ENCODE results near the gene PGF. TPM values are rescaled to one million over a fixed set of nuclear protein-coding genes. Genes with fewer than 3 reads are reported as not detected.
A peak's percentile ranks its signal among the peaks of the same experiment; 100 is the strongest.

Gene PGF
- total and polyA plus RNA-seq, 2 experiments from 2014 or later = 25.0 to 31.0 TPM

DNA sequence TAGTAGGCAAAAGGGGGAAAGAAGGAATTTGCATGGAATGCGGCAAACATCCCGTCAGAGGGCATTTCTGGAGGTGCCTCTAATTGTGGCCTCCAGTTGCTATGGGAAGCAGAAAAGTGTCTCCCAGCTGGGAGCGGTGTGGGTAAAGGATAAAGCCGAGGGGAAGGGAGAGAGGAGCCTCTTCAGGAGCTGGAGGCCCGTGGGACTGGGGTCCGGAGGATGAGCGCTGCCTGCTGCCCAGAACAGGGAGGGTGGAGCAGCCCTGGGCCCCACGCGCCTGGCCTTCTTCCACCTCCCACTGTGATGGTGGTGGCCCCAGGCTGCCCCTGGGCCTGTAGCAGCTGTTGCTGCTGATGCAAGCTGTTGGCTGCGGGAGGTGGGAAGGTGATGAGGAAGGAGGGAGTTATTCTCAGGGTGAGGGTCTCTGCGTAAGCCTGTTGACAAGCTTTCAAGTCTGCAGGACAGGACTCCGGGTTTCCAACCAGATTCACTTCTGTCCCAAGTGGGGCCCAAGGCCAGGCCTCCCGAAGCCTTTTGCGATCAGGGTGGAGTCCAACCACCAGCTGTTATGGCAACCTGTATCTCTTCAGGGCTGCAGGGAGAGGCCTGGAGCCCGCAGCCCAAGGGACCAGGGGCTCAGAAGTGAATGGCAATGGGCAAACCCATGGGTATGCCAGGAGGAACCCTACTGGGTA lies 19.1 kb upstream of the PGF start:
- Histone ChIP-seq H3K4me1 (ENCODE audit: insufficient read depth) (peaks cover 36% of the 10 kb centered on the region), H3K4me2 (no peak overlapping the region), H4K20me1 (ENCODE audit: insufficient read depth, poor library complexity, severe bottlenecking) (no peaks in the 10 kb centered on the region), H2AFZ (no peak overlapping the region), H3K36me3 (replicated peaks; ENCODE audit: insufficient read depth, low read depth) (no peaks in the 10 kb centered on the region), H3K27me3 (no peaks in the 10 kb centered on the region), H3K79me2 (no peaks in the 10 kb centered on the region), H3K27ac (peak overlapping the region; percentile 33), H3K9me3 (ENCODE audit: low read depth) (no peaks in the 10 kb centered on the region), H3K4me3 (no peak overlapping the region), H3K9me2 (replicated peaks; ENCODE audit: insufficient read depth) (no peaks in the 10 kb centered on the region)
- no peak for TF ChIP-seq EZH2phosphoT487 (IDR thresholded peaks at IDR 0.05; ENCODE audit: low read depth, severe bottlenecking, unreplicated experiment)
- TF ChIP-seq, protein P1, sequence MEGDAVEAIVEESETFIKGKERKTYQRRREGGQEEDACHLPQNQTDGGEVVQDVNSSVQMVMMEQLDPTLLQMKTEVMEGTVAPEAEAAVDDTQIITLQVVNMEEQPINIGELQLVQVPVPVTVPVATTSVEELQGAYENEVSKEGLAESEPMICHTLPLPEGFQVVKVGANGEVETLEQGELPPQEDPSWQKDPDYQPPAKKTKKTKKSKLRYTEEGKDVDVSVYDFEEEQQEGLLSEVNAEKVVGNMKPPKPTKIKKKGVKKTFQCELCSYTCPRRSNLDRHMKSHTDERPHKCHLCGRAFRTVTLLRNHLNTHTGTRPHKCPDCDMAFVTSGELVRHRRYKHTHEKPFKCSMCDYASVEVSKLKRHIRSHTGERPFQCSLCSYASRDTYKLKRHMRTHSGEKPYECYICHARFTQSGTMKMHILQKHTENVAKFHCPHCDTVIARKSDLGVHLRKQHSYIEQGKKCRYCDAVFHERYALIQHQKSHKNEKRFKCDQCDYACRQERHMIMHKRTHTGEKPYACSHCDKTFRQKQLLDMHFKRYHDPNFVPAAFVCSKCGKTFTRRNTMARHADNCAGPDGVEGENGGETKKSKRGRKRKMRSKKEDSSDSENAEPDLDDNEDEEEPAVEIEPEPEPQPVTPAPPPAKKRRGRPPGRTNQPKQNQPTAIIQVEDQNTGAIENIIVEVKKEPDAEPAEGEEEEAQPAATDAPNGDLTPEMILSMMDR (IDR thresholded peaks at IDR 0.05; ENCODE audit: poor library complexity) = no peak
- no peak for TF ChIP-seq EZH2 (IDR thresholded peaks at IDR 0.05; ENCODE audit: borderline replicate concordance)
- no peak for DNase-seq (ENCODE audit: low spot score)
- WGBS (ENCODE audit: low lambda C conversion rate, missing lambda C conversion rate) = 65% methylated on average over 14 of the region's 15 CpGs

DNA sequence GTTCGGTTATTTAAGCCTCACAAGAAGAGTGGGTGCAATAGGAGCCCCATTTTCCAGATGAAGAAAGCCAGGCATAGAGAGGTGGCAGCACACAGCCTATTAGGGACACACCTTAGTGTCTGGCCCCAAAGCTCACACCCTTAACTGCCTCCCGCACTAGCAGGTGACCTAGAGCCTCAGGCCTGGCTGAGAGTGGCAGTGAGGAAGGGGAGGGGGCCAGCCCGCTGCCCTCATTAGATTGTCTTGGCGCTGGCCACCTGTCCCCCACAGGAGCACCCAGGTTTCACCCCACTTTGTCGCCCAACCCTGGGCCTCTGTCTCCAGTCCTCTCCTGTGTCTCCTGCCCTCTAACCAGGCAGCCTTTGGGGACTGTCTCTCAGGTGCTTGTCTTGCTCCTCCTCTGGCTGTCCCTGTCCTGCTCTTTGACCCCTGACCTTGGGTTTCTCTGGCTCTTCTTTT lies 18.5 kb upstream of the PGF start:
- H3K27me3 ChIP-seq = no peaks in the 10 kb centered on the region
- H3K27ac ChIP-seq = peak overlapping the region; percentile 33
- H4K20me1 ChIP-seq (ENCODE audit: insufficient read depth, poor library complexity, severe bottlenecking) = no peaks in the 10 kb centered on the region
- H3K9me3 ChIP-seq (ENCODE audit: low read depth) = no peaks in the 10 kb centered on the region
- H3K79me2 ChIP-seq = no peaks in the 10 kb centered on the region
- no peak for DNase-seq (ENCODE audit: low spot score)
- H3K9me2 ChIP-seq (replicated peaks; ENCODE audit: insufficient read depth) = no peaks in the 10 kb centered on the region
- WGBS (ENCODE audit: low lambda C conversion rate, missing lambda C conversion rate) = 85% methylated on average over 5 of the region's 5 CpGs
- no peak overlapping the region for H3K4me3 ChIP-seq
- TF ChIP-seq EZH2phosphoT487 (IDR thresholded peaks at IDR 0.05; ENCODE audit: low read depth, severe bottlenecking, unreplicated experiment) (no peak), EZH2 (IDR thresholded peaks at IDR 0.05; ENCODE audit: borderline replicate concordance) (no peak)
- TF ChIP-seq, protein P1 (IDR thresholded peaks at IDR 0.05; ENCODE audit: poor library complexity) = no peak
- no peak overlapping the region for H2AFZ ChIP-seq
- H3K4me2 ChIP-seq = no peak overlapping the region
- H3K36me3 ChIP-seq (replicated peaks; ENCODE audit: insufficient read depth, low read depth) = no peaks in the 10 kb centered on the region
- peaks cover 32% of the 10 kb centered on the region for H3K4me1 ChIP-seq (ENCODE audit: insufficient read depth)

- DNase-seq (ENCODE audit: low spot score) = no peak
- no peak overlapping the region for H3K4me3 ChIP-seq
- no peaks in the 10 kb centered on the region for H4K20me1 ChIP-seq (ENCODE audit: insufficient read depth, poor library complexity, severe bottlenecking)
- H3K36me3 ChIP-seq (replicated peaks; ENCODE audit: insufficient read depth, low read depth) = no peaks in the 10 kb centered on the region
- no peaks in the 10 kb centered on the region for H3K79me2 ChIP-seq
- no peaks in the 10 kb centered on the region for H3K9me2 ChIP-seq (replicated peaks; ENCODE audit: insufficient read depth)
- H3K4me2 ChIP-seq = no peak overlapping the region
- H3K9me3 ChIP-seq (ENCODE audit: low read depth) = no peaks in the 10 kb centered on the region
- H3K27me3 ChIP-seq = no peaks in the 10 kb centered on the region
- TF ChIP-seq, protein P1 (IDR thresholded peaks at IDR 0.05; ENCODE audit: poor library complexity) = no peak
- TF ChIP-seq EZH2phosphoT487 (IDR thresholded peaks at IDR 0.05; ENCODE audit: low read depth, severe bottlenecking, unreplicated experiment) (no peak), EZH2 (IDR thresholded peaks at IDR 0.05; ENCODE audit: borderline replicate concordance) (no peak)
- no peak overlapping the region for H2AFZ ChIP-seq
- peaks cover 24% of the 10 kb centered on the region for H3K4me1 ChIP-seq (ENCODE audit: insufficient read depth)
- H3K27ac ChIP-seq = no peak overlapping the region
- 87% methylated on average over 15 of the region's 15 CpGs for WGBS (ENCODE audit: low lambda C conversion rate, missing lambda C conversion rate)
Observed at GRCh38 chr14:74973003-74973653, 17.7 kb upstream of the PGF start.

All from hepatocyte (in vitro differentiated cells).